ENCODE data around the gene PPP1R12B.

- no peak for TF ChIP-seq CTCF (IDR thresholded peaks at IDR 0.05; ENCODE audit: borderline replicate concordance, extremely low read depth, low read length, poor library complexity, severe bottlenecking)
- no peak for TF ChIP-seq EZH2 (IDR thresholded peaks at IDR 0.05; ENCODE audit: borderline replicate concordance, low read depth, low read length, severe bottlenecking)
Measured at GRCh38 chr1:202416641-202417040, 68.1 kb downstream of the PPP1R12B start.
